ENCODE data around the gene AVPI1. TPM values are rescaled to one million over a fixed set of nuclear protein-coding genes. Genes with fewer than 3 reads are reported as not detected.

AVPI1 gene
- total and polyA plus RNA-seq, 2 of the 13 experiments (the other 11 are each of a cell fraction or from before 2014, with no cell fraction given), result 39.8 to 61.2 TPM

DNA sequence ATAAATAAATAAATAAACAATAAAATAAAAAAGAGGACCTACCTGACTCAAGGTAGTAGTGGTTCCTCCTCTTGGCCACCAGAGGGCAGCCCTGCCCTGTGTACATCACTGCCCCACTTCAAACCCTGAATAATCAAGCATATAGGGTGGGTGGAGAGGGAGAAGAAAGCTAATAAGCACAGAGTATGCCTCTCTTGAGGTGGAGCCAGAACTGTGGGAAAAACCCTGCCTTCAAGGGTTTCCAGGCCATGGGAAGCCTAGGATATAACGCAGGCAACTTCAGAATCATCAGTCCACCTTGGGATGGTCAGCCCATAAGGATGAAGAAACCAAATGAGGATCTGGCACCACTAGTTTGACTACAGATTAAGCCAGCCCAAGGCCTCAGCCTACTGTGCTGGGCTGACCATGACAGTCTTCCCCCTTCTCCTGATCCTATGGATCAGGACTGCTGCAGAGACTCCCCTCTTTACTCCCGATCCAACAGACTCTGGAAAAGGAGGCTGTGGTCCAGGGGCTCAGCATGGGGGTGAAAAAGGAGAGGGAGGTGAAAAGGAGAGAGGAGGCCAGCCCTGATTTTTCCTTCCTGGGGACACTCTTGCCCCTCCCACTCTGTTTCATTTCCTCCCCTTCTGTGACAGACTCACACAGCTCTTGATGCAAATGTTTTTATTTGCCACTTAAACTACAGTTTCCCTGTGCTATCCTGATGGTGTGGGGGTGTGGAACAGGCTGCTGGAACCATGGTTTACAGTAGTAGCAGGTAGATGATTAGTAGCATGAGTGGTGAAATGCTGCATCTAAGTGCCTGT, 10.1 kb downstream of the AVPI1 start (continued):
- TF ChIP-seq, protein P1, sequence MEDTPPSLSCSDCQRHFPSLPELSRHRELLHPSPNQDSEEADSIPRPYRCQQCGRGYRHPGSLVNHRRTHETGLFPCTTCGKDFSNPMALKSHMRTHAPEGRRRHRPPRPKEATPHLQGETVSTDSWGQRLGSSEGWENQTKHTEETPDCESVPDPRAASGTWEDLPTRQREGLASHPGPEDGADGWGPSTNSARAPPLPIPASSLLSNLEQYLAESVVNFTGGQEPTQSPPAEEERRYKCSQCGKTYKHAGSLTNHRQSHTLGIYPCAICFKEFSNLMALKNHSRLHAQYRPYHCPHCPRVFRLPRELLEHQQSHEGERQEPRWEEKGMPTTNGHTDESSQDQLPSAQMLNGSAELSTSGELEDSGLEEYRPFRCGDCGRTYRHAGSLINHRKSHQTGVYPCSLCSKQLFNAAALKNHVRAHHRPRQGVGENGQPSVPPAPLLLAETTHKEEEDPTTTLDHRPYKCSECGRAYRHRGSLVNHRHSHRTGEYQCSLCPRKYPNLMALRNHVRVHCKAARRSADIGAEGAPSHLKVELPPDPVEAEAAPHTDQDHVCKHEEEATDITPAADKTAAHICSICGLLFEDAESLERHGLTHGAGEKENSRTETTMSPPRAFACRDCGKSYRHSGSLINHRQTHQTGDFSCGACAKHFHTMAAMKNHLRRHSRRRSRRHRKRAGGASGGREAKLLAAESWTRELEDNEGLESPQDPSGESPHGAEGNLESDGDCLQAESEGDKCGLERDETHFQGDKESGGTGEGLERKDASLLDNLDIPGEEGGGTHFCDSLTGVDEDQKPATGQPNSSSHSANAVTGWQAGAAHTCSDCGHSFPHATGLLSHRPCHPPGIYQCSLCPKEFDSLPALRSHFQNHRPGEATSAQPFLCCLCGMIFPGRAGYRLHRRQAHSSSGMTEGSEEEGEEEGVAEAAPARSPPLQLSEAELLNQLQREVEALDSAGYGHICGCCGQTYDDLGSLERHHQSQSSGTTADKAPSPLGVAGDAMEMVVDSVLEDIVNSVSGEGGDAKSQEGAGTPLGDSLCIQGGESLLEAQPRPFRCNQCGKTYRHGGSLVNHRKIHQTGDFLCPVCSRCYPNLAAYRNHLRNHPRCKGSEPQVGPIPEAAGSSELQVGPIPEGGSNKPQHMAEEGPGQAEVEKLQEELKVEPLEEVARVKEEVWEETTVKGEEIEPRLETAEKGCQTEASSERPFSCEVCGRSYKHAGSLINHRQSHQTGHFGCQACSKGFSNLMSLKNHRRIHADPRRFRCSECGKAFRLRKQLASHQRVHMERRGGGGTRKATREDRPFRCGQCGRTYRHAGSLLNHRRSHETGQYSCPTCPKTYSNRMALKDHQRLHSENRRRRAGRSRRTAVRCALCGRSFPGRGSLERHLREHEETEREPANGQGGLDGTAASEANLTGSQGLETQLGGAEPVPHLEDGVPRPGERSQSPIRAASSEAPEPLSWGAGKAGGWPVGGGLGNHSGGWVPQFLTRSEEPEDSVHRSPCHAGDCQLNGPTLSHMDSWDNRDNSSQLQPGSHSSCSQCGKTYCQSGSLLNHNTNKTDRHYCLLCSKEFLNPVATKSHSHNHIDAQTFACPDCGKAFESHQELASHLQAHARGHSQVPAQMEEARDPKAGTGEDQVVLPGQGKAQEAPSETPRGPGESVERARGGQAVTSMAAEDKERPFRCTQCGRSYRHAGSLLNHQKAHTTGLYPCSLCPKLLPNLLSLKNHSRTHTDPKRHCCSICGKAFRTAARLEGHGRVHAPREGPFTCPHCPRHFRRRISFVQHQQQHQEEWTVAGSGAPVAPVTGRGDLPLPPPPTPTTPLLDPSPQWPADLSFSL (CRISPR knock-in tag; IDR thresholded peaks at IDR 0.05), result no peak
- TF ChIP-seq FOXJ3 (CRISPR knock-in tag; IDR thresholded peaks at IDR 0.05; ENCODE audit: borderline replicate concordance) (no peak), SRSF1 (optimal IDR thresholded peaks at IDR 0.05; ENCODE audit: low read depth, low read length) (no peak), SIN3B (IDR thresholded peaks at IDR 0.05; ENCODE audit: low read length) (no peak)
- TF ChIP-seq, protein P2, sequence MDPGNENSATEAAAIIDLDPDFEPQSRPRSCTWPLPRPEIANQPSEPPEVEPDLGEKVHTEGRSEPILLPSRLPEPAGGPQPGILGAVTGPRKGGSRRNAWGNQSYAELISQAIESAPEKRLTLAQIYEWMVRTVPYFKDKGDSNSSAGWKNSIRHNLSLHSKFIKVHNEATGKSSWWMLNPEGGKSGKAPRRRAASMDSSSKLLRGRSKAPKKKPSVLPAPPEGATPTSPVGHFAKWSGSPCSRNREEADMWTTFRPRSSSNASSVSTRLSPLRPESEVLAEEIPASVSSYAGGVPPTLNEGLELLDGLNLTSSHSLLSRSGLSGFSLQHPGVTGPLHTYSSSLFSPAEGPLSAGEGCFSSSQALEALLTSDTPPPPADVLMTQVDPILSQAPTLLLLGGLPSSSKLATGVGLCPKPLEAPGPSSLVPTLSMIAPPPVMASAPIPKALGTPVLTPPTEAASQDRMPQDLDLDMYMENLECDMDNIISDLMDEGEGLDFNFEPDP (CRISPR knock-in tag; conservative IDR thresholded peaks at IDR 0.05), result no peak
- TF ChIP-seq, protein P3, sequence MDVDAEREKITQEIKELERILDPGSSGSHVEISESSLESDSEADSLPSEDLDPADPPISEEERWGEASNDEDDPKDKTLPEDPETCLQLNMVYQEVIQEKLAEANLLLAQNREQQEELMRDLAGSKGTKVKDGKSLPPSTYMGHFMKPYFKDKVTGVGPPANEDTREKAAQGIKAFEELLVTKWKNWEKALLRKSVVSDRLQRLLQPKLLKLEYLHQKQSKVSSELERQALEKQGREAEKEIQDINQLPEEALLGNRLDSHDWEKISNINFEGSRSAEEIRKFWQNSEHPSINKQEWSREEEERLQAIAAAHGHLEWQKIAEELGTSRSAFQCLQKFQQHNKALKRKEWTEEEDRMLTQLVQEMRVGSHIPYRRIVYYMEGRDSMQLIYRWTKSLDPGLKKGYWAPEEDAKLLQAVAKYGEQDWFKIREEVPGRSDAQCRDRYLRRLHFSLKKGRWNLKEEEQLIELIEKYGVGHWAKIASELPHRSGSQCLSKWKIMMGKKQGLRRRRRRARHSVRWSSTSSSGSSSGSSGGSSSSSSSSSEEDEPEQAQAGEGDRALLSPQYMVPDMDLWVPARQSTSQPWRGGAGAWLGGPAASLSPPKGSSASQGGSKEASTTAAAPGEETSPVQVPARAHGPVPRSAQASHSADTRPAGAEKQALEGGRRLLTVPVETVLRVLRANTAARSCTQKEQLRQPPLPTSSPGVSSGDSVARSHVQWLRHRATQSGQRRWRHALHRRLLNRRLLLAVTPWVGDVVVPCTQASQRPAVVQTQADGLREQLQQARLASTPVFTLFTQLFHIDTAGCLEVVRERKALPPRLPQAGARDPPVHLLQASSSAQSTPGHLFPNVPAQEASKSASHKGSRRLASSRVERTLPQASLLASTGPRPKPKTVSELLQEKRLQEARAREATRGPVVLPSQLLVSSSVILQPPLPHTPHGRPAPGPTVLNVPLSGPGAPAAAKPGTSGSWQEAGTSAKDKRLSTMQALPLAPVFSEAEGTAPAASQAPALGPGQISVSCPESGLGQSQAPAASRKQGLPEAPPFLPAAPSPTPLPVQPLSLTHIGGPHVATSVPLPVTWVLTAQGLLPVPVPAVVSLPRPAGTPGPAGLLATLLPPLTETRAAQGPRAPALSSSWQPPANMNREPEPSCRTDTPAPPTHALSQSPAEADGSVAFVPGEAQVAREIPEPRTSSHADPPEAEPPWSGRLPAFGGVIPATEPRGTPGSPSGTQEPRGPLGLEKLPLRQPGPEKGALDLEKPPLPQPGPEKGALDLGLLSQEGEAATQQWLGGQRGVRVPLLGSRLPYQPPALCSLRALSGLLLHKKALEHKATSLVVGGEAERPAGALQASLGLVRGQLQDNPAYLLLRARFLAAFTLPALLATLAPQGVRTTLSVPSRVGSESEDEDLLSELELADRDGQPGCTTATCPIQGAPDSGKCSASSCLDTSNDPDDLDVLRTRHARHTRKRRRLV (CRISPR knock-in tag; IDR thresholded peaks at IDR 0.05), result no peak

Measured in HepG2 (cell line).